ENCODE results near the gene PDE10A.

Gene PDE10A

GRCh38 chr6:165605901-165606739 lies 56.9 kb downstream of the PDE10A start:
- Histone ChIP-seq H3K4me3 (no peak overlapping the region), H3K27ac (no peak overlapping the region)
- no peak for TF ChIP-seq CTCF (IDR thresholded peaks at IDR 0.05)
- DNase-seq (ENCODE audit: low spot score): no peak

DNA sequence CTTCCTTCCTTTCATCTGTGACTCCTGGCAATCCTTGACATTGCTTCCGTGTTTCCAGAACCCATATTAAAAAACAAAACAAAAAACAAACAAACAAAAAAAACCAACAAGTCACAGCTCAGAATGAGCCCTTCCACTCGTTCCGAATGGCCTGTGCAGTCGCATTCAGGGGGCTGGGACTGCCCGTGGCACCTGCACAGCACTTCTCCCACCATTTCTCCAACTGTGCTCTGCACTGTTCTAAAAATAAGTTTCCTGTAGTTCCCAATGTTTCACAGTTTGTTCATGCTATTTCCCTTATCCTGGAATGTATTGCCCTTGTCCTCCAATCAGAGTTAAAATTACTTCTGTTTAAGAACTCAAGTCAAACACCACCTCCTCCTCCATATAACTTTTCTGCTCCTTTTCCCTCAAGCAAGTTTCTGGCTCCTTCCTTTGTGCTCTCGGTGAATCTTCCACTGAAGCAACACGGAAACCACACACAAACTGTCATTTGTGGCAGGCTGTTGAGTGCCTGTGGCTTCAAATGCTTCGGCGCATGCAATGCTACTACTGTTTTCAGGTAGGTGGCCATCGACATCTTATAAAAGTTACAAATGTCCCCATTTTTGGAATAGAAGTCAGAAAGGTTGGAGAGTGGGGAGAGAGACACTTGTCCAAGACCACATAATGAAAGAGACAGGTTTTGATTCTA lies 57.7 kb downstream of the PDE10A start:
- no peak for DNase-seq (ENCODE audit: low spot score)
- H3K4me3 ChIP-seq: no peak overlapping the region
- H3K27ac ChIP-seq: no peak overlapping the region
- TF ChIP-seq CTCF (IDR thresholded peaks at IDR 0.05): no peak

DNA sequence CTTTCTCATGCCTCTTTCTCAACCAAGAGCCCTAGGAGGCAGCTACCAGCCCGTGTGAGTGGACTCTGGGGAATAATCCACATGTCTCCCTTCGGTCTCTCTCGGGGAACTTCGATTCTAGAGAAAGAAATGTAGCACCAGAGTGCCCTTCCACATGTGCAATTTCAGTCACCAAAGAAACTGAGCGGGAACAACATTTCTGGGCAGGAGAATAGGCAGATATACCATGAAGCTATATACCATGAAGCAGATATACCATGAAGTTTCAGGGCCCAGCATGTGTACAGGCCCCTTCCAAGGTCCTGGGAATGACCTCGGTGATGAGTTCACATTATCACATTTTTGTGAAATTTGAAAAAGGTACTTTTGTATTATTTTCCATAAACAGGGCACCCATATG lies 60.8 kb downstream of the PDE10A start:
- H3K27ac ChIP-seq: no peak overlapping the region
- H3K4me3 ChIP-seq: no peak overlapping the region
- no peak for TF ChIP-seq CTCF (IDR thresholded peaks at IDR 0.05)
- no peak for DNase-seq (ENCODE audit: low spot score)

DNA sequence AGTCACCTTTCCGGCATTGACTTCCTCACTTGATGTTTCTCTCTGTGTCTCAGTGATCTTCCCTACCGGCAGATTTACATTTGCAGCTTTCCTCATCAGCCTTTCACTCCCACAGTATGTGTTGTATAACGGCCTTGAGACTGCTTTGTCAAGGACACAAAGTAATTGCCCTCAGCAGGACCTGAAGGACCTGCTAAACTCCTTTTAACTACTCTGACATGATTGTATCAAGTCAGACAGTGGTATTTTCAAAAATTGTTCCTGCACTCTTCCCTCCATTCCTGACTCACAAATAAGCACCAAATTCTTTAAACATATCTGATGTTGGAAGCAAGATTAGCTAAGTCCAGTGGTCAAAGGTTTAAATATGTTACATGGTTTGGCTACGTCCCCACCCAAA lies 62.4 kb downstream of the PDE10A start:
- H3K4me3 ChIP-seq: no peak overlapping the region
- no peak overlapping the region for H3K27ac ChIP-seq
- DNase-seq (ENCODE audit: low spot score): no peak
- no peak for TF ChIP-seq CTCF (IDR thresholded peaks at IDR 0.05)

DNA sequence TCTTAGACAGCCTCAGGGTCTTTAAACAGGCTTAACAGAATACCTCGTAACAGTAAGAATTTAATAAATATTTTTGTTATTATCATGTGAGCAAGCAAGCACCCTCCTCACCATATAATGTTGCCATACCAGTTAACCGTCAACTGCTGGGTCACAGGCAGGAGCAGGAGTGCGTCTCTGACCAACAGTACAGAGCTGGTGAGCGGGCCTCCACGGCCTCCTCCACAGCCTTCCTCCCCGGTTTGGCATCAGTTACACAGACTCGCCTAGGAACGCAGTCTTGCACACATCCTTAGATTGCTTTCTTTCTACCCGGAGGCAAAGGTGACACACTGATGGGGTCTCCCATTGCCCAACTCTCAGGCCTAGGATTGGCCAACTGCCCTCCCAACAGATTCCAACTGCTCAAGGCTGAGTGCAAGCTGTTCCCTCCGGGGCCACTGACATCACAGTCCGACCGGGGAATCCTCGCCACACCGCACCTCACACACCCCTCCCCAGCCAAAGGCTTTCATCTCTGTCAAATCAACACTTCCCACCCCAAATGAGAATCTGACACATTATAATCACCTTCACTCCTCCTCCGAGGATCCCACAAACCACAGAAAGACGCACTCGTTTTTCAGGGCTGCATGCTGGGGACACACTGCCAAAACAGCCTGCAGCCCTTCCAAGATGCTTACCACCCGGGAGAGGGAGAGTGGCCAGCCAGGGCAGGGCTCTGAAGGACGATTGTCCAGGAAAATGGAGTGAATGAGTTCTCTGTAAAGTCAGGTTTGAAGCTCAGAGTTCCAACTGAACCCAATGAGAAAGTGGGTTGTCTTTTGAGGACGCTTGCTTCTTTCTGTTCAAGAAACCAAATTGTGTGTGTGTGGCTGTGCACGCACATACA lies 63.2 kb downstream of the PDE10A start:
- no peak overlapping the region for H3K4me3 ChIP-seq
- no peak overlapping the region for H3K27ac ChIP-seq
- no peak for TF ChIP-seq CTCF (IDR thresholded peaks at IDR 0.05)
- no peak for DNase-seq (ENCODE audit: low spot score)

DNA sequence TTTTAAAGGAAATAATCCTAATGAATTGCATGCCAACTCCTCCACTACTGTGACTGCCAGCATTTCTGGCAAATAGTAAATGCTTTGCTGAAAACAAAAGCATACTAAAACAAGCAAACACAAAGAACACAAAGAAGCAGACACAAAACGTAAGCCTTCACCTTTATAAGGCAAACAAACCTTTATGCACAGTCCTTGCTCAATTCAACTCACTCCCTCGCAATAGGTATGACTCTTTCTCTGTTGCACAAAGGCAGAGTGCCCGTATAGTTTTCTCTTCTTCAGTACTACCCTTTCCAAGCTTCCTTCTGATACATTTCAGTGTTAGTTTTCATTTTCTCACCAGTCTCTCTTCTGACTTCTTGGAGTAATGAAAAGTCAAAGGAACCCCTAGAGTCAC lies 63.9 kb downstream of the PDE10A start:
- no peak for TF ChIP-seq CTCF (IDR thresholded peaks at IDR 0.05)
- DNase-seq (ENCODE audit: low spot score): no peak
- Histone ChIP-seq H3K4me3 (no peak overlapping the region), H3K27ac (no peak overlapping the region)
